Measurements from ENCODE around the gene AMPD3. TPM values are rescaled to one million over a fixed set of nuclear protein-coding genes. Genes with fewer than 3 reads are reported as not detected.

The AMPD3 gene
- total and polyA plus RNA-seq, 2 donors (not counting 3 experiments of a cell fraction or from before 2014, with no cell fraction given) = 1.4 to 2.5 TPM

DNA sequence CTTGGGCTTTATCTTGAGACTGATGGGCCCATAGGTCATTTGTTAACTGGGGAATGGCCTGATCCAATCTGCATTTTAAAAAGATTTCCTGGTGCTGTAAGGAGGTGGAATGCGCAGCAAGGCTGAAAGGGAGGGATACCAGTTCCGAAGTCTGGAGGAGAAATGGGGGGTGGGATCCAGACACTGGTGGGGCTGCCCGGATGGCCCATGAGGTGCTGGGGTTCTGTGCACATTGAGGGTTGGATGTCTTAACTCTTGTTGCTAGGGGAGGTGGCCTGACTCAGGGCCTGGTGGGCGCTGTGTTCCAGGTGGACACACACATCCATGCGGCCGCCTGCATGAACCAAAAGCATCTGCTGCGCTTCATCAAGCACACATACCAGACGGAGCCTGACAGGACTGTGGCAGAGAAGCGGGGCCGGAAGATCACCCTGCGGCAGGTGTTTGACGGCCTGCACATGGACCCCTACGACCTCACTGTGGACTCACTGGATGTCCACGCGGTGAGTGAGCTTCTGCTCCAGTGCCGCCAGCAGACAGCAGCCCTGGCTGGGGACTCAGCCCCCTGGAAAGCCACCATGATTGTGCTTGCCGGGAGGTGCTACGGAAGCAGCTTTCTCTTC lies 38.1 kb downstream of the AMPD3 start:
- ChIA-PET CTCF (no interaction called here), POLR2A (no interaction called here)
- H3K9ac ChIP-seq (replicated peaks; ENCODE audit: extremely low read depth, insufficient read depth, low read length) = no peak overlapping the region
- no peaks in the 10 kb centered on the region for H3K36me3 ChIP-seq (ENCODE audit: control insufficient read depth in 2 of 2, extremely low read depth in 1 of 2, insufficient read depth in 2 of 2, low read length in 2 of 2)
- no peaks in the 10 kb centered on the region for H3K9me1 ChIP-seq (replicated peaks; ENCODE audit: control insufficient read depth, extremely low read depth, insufficient read depth, low read length)
- no peaks in the 10 kb centered on the region for H3K9me3 ChIP-seq (replicated peaks; ENCODE audit: control insufficient read depth, insufficient read depth, low read length)
- no peak for DNase-seq (ENCODE audit: low read depth, low spot score)
- no peak overlapping the region for H3K4me3 ChIP-seq (replicated peaks in 1 of 3; ENCODE audit: insufficient read depth in 1 of 3, low read depth in 1 of 3, low read length in 3 of 3)
- FAIRE-seq = no peak
- no peaks in the 10 kb centered on the region for H3K79me2 ChIP-seq (ENCODE audit: control insufficient read depth, insufficient read depth, low read length)
- TF ChIP-seq JUN (IDR thresholded peaks at IDR 0.05; ENCODE audit: borderline replicate concordance, insufficient read depth, insufficient read length, low read depth) (no peak), POLR2A (IDR thresholded peaks at IDR 0.05; ENCODE audit: low read depth, low read length) (no peak), POLR2AphosphoS5 (IDR thresholded peaks at IDR 0.05; ENCODE audit: insufficient read depth, low read depth, low read length) (no peak), EZH2 (IDR thresholded peaks at IDR 0.05; ENCODE audit: borderline replicate concordance, low read depth, low read length, severe bottlenecking) (no peak), FOS (IDR thresholded peaks at IDR 0.05; ENCODE audit: borderline replicate concordance, insufficient read depth, low read length) (no peak), GATA2 (IDR thresholded peaks at IDR 0.05; ENCODE audit: insufficient read depth, insufficient read length, low read depth, low read length) (no peak), MYC (IDR thresholded peaks at IDR 0.05; ENCODE audit: low read depth, low read length) (no peak)
- TF ChIP-seq, protein P1, sequence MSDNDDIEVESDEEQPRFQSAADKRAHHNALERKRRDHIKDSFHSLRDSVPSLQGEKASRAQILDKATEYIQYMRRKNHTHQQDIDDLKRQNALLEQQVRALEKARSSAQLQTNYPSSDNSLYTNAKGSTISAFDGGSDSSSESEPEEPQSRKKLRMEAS (IDR thresholded peaks at IDR 0.05; ENCODE audit: insufficient read depth, insufficient read length) = no peak
- TF ChIP-seq, protein P2, sequence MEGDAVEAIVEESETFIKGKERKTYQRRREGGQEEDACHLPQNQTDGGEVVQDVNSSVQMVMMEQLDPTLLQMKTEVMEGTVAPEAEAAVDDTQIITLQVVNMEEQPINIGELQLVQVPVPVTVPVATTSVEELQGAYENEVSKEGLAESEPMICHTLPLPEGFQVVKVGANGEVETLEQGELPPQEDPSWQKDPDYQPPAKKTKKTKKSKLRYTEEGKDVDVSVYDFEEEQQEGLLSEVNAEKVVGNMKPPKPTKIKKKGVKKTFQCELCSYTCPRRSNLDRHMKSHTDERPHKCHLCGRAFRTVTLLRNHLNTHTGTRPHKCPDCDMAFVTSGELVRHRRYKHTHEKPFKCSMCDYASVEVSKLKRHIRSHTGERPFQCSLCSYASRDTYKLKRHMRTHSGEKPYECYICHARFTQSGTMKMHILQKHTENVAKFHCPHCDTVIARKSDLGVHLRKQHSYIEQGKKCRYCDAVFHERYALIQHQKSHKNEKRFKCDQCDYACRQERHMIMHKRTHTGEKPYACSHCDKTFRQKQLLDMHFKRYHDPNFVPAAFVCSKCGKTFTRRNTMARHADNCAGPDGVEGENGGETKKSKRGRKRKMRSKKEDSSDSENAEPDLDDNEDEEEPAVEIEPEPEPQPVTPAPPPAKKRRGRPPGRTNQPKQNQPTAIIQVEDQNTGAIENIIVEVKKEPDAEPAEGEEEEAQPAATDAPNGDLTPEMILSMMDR (IDR thresholded peaks at IDR 0.05; ENCODE audit: extremely low read depth in 1 of 2, insufficient read depth in 1 of 2, low read depth in 1 of 2, low read length in 2 of 2) = no peak
- BruUV-seq (replicated peaks) = no TSS peak
- H3K4me1 ChIP-seq (ENCODE audit: control insufficient read depth, extremely low read depth, insufficient read depth, low read length) = peaks cover 17% of the 10 kb centered on the region
- no peak overlapping the region for H3K27ac ChIP-seq (ENCODE audit: insufficient read depth, low read depth, low read length)
- intact Hi-C loops (cut with micrococcal nuclease) (no loop called here), dilution Hi-C loops (cut with MboI; ENCODE audit: extremely low pct_ligation_motif_present, low sequenced_read_pairs) (no loop called here)
- no peaks in the 10 kb centered on the region for H4K20me1 ChIP-seq (replicated peaks; ENCODE audit: control insufficient read depth, extremely low read depth, insufficient read depth, low read length)
- no peaks in the 10 kb centered on the region for H3K27me3 ChIP-seq (ENCODE audit: control insufficient read depth in 2 of 2, insufficient read depth in 2 of 2, low read length in 2 of 2)
- H2AFZ ChIP-seq (ENCODE audit: low read depth, low read length) = no peak overlapping the region
- no peak overlapping the region for H3K4me2 ChIP-seq (ENCODE audit: insufficient read depth, low read length)

Data from endothelial cell of umbilical vein (primary cell).